Measurements from ENCODE around the gene AVL9.
A peak's percentile ranks its signal among the peaks of the same experiment; 100 is the strongest.

AVL9 gene

GRCh38 chr7:32582036-32582435 is 86.7 kb downstream of the AVL9 start:
- no peak for DNase-seq (ENCODE audit: low read depth)
- no peak overlapping the region for H3K4me3 ChIP-seq (ENCODE audit: low read depth, low read length)
- TF ChIP-seq, protein P1, sequence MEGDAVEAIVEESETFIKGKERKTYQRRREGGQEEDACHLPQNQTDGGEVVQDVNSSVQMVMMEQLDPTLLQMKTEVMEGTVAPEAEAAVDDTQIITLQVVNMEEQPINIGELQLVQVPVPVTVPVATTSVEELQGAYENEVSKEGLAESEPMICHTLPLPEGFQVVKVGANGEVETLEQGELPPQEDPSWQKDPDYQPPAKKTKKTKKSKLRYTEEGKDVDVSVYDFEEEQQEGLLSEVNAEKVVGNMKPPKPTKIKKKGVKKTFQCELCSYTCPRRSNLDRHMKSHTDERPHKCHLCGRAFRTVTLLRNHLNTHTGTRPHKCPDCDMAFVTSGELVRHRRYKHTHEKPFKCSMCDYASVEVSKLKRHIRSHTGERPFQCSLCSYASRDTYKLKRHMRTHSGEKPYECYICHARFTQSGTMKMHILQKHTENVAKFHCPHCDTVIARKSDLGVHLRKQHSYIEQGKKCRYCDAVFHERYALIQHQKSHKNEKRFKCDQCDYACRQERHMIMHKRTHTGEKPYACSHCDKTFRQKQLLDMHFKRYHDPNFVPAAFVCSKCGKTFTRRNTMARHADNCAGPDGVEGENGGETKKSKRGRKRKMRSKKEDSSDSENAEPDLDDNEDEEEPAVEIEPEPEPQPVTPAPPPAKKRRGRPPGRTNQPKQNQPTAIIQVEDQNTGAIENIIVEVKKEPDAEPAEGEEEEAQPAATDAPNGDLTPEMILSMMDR (IDR thresholded peaks at IDR 0.05; ENCODE audit: insufficient read depth, low read depth, low read length, missing control alignments): no peak

DNA sequence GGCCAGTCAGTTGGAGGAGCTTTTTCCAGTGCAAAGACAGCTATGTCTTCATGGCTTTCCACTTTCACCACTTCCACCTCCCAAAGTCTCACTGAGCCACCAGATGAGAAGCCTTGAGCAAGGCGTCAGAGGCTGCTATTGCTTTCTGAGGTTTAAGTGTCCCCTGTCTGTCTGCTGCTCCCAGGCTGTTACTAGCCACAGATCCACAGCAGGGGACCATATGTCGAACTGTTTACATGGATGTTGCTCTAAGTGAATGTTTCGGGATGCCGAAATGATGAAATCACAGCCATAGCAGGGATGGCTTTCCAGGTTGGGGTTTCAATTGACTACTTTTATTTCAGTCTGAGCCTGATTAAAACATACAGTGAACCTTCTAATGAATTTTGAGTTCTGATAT is 88.5 kb downstream of the AVL9 start:
- TF ChIP-seq, protein P1 (IDR thresholded peaks at IDR 0.05; ENCODE audit: insufficient read depth, low read depth, low read length, missing control alignments): no peak
- no peak for DNase-seq (ENCODE audit: low read depth)
- no peak overlapping the region for H3K4me3 ChIP-seq (ENCODE audit: low read depth, low read length)

DNA sequence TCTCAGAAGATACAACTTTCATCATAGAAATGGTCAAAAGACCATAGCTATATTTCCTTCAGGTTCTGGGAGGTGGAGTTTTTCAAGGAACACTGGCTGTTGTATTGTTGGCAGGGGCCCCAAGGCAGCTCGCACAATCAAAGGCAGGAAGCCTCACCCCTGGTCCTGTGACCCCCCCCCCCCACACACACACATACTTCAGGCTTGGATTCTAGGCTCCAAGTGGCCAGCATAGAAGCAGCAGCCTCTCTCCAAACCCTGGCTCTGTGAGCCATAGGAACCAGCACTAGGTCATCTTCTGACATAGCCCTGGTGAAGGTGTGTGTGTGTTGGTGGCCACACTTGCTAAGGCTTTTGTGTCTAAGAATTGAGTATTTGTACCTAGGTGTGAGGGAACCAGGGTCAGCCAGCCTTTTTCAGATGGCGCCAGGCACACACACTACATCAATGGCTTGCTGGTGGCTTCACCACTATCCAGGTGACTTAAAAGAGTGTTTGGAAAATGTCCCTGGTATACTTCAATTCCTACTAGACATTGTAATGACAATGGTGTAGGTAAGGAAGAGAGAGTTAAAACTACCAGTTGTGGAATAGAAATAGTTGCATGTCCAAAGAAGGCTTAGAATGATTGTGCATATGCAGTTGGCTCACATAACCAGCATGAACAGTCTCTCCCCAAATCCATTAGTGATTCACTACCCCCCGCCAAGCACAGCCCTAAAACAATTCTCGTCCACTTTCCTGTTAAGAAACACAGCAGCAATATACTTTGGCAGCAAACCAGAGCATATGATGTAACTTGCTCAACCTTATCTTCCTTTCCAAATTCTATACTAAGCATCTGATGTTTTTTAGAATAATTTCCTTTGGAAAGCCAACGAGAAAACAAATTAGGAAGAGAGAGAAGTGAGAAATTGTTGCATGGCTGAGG is 91.3 kb downstream of the AVL9 start:
- H3K4me3 ChIP-seq (ENCODE audit: low read depth, low read length): no peak overlapping the region
- no peak for DNase-seq (ENCODE audit: low read depth)
- TF ChIP-seq, protein P1 (IDR thresholded peaks at IDR 0.05; ENCODE audit: insufficient read depth, low read depth, low read length, missing control alignments): no peak

DNA sequence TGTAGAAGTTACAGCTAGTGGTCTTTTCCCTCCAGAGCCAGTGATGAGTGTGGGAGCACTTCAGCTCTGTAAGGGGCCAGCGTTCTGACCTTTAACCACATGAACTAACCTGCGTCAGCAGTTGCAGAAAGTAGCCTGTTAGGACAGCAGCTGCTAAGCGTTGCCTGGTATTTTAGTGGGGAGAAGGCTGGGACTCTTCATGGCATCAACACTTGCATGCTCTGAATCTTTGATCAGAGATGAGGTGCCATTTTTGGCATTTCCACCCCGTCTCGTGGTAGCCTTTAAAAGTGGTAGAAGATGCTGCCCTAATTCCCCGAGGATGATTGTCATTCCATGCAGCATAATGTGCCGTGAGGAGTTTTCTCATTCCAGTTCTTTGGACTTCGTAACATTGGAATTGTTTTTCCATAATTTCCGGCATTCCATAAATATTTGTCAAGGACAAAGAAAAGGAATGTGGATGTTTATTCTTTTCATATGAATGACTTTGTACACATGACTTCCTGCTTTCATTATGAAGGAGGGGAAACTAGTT is 92.2 kb downstream of the AVL9 start:
- H3K4me3 ChIP-seq (ENCODE audit: low read depth, low read length): no peak overlapping the region
- no peak for DNase-seq (ENCODE audit: low read depth)
- TF ChIP-seq, protein P1 (IDR thresholded peaks at IDR 0.05; ENCODE audit: insufficient read depth, low read depth, low read length, missing control alignments): no peak

GRCh38 chr7:32588657-32589056 is 93.4 kb downstream of the AVL9 start:
- DNase-seq (ENCODE audit: low read depth): peak; percentile 46
- TF ChIP-seq, protein P1 (IDR thresholded peaks at IDR 0.05; ENCODE audit: insufficient read depth, low read depth, low read length, missing control alignments): no peak
- no peak overlapping the region for H3K4me3 ChIP-seq (ENCODE audit: low read depth, low read length)

DNA sequence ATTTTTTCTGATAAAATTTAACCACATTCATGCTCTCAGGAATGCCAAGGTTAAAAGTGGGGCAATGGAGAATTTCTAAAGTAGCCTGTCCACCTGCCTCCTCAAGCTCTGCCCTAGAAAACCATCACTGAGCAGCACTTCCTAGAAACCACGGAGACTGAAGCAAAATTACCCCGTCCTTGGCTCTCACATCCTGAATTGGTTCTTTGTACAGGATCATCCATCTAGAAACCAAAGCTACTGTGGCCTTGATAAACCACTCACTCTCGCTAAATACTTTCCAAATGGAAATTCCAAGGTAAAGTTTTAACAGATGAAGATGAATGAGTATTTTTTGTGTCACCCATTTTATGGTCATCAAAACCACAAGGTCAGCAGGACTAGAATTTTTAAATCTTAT is 96.6 kb downstream of the AVL9 start:
- H3K4me3 ChIP-seq (ENCODE audit: low read depth, low read length): no peak overlapping the region
- TF ChIP-seq, protein P1 (IDR thresholded peaks at IDR 0.05; ENCODE audit: insufficient read depth, low read depth, low read length, missing control alignments): no peak
- DNase-seq (ENCODE audit: low read depth): no peak

Data from GM12865 (cell line).